ENCODE data around the gene EIF1AY.

- no peak for TF ChIP-seq CTCF (IDR thresholded peaks at IDR 0.05)
- TF ChIP-seq POLR2A (IDR thresholded peaks at IDR 0.05): no peak
Measured at GRCh38 chrY:20581687-20582086, 6.1 kb downstream of the EIF1AY start.
